GM21528 (cell line): ENCODE data around the gene LAYN.

Experiments used
- ATAC-seq: cut with Tn5 transposase; IDR thresholded peaks from one replicate; pipeline ENCODE4 v1.9.1; 2021; ENCODE audit warnings: mild to moderate bottlenecking, moderate library complexity; ENCODE audit not compliant: unreplicated experiment, low FRiP score

LAYN gene

GRCh38 chr11:111560800-111561199 lies 20.3 kb downstream of the LAYN start:
- no peak for ATAC-seq

GRCh38 chr11:111561306-111561705 lies 20.8 kb downstream of the LAYN start:
- no peak for ATAC-seq

GRCh38 chr11:111561791-111562325 lies 21.3 kb downstream of the LAYN start:
- no peak for ATAC-seq

GRCh38 chr11:111562692-111563389 lies 22.3 kb downstream of the LAYN start:
- no peak for ATAC-seq

GRCh38 chr11:111565114-111565720 lies 24.7 kb downstream of the LAYN start:
- ATAC-seq = no peak

GRCh38 chr11:111566324-111566723 lies 25.8 kb downstream of the LAYN start:
- no peak for ATAC-seq

- no peak for ATAC-seq
Observed at GRCh38 chr11:111569476-111569875, 29.0 kb downstream of the LAYN start.

GRCh38 chr11:111570796-111571195 lies 30.3 kb downstream of the LAYN start:
- ATAC-seq = no peak

GRCh38 chr11:111571829-111572501 lies 31.4 kb downstream of the LAYN start:
- ATAC-seq = no peak

- ATAC-seq = no peak
Observed at GRCh38 chr11:111572581-111572980, 32.1 kb downstream of the LAYN start.

GRCh38 chr11:111573821-111574249 lies 33.3 kb downstream of the LAYN start:
- no peak for ATAC-seq

GRCh38 chr11:111574373-111575225 lies 34.1 kb downstream of the LAYN start:
- ATAC-seq = no peak

- ATAC-seq = no peak
Observed at GRCh38 chr11:111575740-111576139, 35.2 kb downstream of the LAYN start.

GRCh38 chr11:111577821-111578220 lies 37.3 kb downstream of the LAYN start:
- no peak for ATAC-seq

- ATAC-seq = no peak
Observed at GRCh38 chr11:111581341-111581740, 40.8 kb downstream of the LAYN start.

GRCh38 chr11:111582163-111582562 lies 41.6 kb downstream of the LAYN start:
- ATAC-seq = no peak

- ATAC-seq = no peak
Observed at GRCh38 chr11:111582881-111583280, 42.4 kb downstream of the LAYN start.

GRCh38 chr11:111585371-111585770 lies 44.9 kb downstream of the LAYN start:
- no peak for ATAC-seq

- ATAC-seq = no peak
Observed at GRCh38 chr11:111586388-111586831, 45.9 kb downstream of the LAYN start.

- ATAC-seq = no peak
Observed at GRCh38 chr11:111589114-111589513, 48.6 kb downstream of the LAYN start.
